Right lobe of liver (tissue), 6 donors: Measurements from ENCODE around the gene SLC35F4. TPM values are rescaled to one million over a fixed set of nuclear protein-coding genes. Genes with fewer than 3 reads are reported as not detected.
"Not testable (repeated sequence)": the region's sequence is repeated elsewhere in the genome, so short reads cannot be mapped to it uniquely, and the experiment has no call there.

Experiments
- ATAC-seq, 4 donors: fragments of 200-7000 bp; cut with Tn5 transposase; one replicate each; pipeline ENCODE4 v1.9.1; 2020; ENCODE audit warnings: mild to moderate bottlenecking in 4 of 4, moderate library complexity in 4 of 4
- DNase-seq, 3 donors: peaks; one replicate each; pipeline ENCODE4 v3.0.0-alpha.2; 2020
- H3K27ac ChIP-seq, 3 donors: fragments of 200-600 bp; one replicate each; pipeline ENCODE4 v1.8.0; 2022
- H3K27me3 ChIP-seq, 2 donors: fragments of 200-600 bp; one replicate each; pipeline ENCODE4 v1.8.0; 2022
- H3K36me3 ChIP-seq, 4 donors: fragments of 200-600 bp; sonication (generic) in 1 of 4; one replicate each; pipeline versions ENCODE4 v1.5.1 to v1.8.0; 2017 to 2022; ENCODE audit warnings: control low read depth in 1 of 4
- H3K4me1 ChIP-seq, 4 donors: fragments of 200-600 bp; sonication (generic) in 1 of 4; one replicate each; pipeline versions ENCODE4 v1.5.1 to v1.8.0; 2017 to 2022; ENCODE audit warnings: control low read depth in 1 of 4
- H3K4me3 ChIP-seq, 3 donors: fragments of 200-600 bp; one replicate each; pipeline ENCODE4 v1.8.0; 2022
- H3K9me3 ChIP-seq, 4 donors: fragments of 200-600 bp; sonication (generic) in 1 of 4; one replicate each; pipeline versions ENCODE4 v1.5.1 to v1.8.0; 2017 to 2022; ENCODE audit warnings: control low read depth in 1 of 4
- CTCF ChIP-seq, 4 donors: fragments of 200-600 bp in 3 of 4; fragments of 450-650 bp in 1 of 4; IDR thresholded peaks; one replicate each; pipeline versions ENCODE4 v1.5.1 to v1.8.0; 2016 to 2022; ENCODE audit warnings: antibody characterized with exemption in 4 of 4, mild to moderate bottlenecking in 2 of 4
- POLR2A ChIP-seq: fragments of 450-650 bp; IDR thresholded peaks from one replicate; pipeline ENCODE4 v1.6.1; 2017; ENCODE audit warnings: antibody characterized with exemption, mild to moderate bottlenecking
- WGBS: methylation state at CpG from one replicate; pipeline ENCODE4 v1.1.6; 2018; ENCODE audit warnings: low coverage, low lambda C conversion rate; ENCODE audit not compliant: insufficient coverage; ENCODE audit errors: missing lambda C conversion rate; 5-methylcytosine and 5-hydroxymethylcytosine counted together
- intact Hi-C, 2 donors: fragments of 100-400 bp; cut with DNase I; formaldehyde crosslinking; loops; one replicate each; pipeline versions ENCODE4 v1.11.2 to v1.14.1; 2022
- total RNA-seq, 6 experiments: library from RNA; depleted of rRNA in 2 of 6; stranded (reverse); fragments of >200 nt in 2 of 6; fragmentation: NEBNext Ultra II Directional in 3 of 6; extraction: Animal tissue kit (Norgen Biotek cat#: 25700) in 3 of 6; gene quantifications; one replicate each; pipeline versions ENCODE4 v1.1.0 to v1.2.4, GENCODE V29; 2016 to 2023
- donor health status: DM: no; HTN: yes; CAD: no.
- donor health status: DM: no; HTN: no; CAD: no.
- donor health status: DM: no; HTN: no; CAD: no.
- donor health status: DM: no; HTN: yes; CAD: no.
- donor health status: DM: no; HTN: yes; CAD: no.

Gene SLC35F4
- total RNA-seq, 6 experiments from 2014 or later, result not detected

DNA sequence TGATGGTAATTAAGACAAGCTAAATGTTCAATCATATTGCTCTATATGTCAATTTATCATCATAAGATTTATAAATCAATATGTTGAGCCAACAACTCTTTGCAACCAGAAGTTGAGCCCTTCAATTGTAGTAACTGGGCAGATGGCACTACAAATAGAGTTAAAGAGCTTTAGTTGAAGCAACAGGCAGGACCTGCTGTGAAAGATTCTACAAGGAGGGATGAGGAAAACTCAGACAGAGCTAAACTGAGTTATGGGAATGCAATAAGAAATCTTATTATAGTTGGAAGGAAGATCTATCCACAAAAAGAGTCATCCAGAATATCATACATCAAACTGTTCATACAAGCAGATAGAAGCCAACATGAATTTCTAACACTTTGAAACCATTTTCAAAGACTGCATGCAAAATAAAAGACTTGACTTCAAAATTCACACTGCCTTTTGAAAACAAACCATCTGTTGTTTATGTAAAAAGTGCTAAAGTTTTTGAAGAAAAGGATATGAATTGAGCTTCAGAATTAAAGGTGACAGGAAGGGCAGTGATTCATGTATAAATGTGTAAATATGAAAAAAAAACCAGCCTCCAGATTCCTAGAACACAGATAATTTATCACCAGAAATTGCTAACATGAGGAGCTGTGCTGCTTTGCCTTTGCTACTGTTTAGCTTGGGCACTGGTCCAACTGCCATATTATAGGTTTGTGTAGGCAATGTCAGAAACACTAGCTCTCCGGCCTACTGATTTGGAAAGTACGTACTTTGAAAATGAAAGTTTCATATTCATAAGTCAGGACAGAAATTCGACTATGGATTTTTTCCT, 133.2 kb downstream of the SLC35F4 start:
- no peak overlapping the region for H3K27ac ChIP-seq

GRCh38 chr14:57729208-57730187, 136.4 kb downstream of the SLC35F4 start:
- 35% methylated on average over 5 of the region's 5 CpGs for WGBS
- Histone ChIP-seq H3K4me1 (no peaks in the 10 kb centered on the region), H3K9me3 (no peaks in the 10 kb centered on the region), H3K27me3 (no peaks in the 10 kb centered on the region), H3K4me3 (no peak overlapping the region), H3K36me3 (no peaks in the 10 kb centered on the region), H3K27ac (no peak overlapping the region)
- no peak for ATAC-seq
- no peak for DNase-seq
- TF ChIP-seq POLR2A, result no peak
- TF ChIP-seq CTCF (IDR thresholded peaks at IDR 0.05), result no peak
- intact Hi-C loops, result no loop called here

More for the DNA sequence above, 133.2 kb downstream of the SLC35F4 start:
- no peak for TF ChIP-seq CTCF (IDR thresholded peaks at IDR 0.05)
- no peak for TF ChIP-seq POLR2A
- WGBS, result 23% methylated on average over 3 of the region's 3 CpGs
- Histone ChIP-seq H3K27me3 (no peaks in the 10 kb centered on the region), H3K36me3 (no peaks in the 10 kb centered on the region), H3K4me1 (no peaks in the 10 kb centered on the region), H3K4me3 (no peak overlapping the region), H3K9me3 (no peaks in the 10 kb centered on the region)
- ATAC-seq (no peak), DNase-seq (no peak)
- intact Hi-C loops, result no loop called here

- Histone ChIP-seq H3K27ac (no peak overlapping the region), H3K9me3 (no peaks in the 10 kb centered on the region), H3K4me3 (no peak overlapping the region), H3K4me1 (no peaks in the 10 kb centered on the region), H3K27me3 (no peaks in the 10 kb centered on the region), H3K36me3 (no peaks in the 10 kb centered on the region)
- no peak for DNase-seq
- TF ChIP-seq CTCF (IDR thresholded peaks at IDR 0.05) (no peak), POLR2A (no peak)
- 17% methylated on average over 1 of the region's 2 CpGs for whole genome bisulfite sequencing
- no peak for ATAC-seq
- intact Hi-C loops, result no loop called here
Measured at GRCh38 chr14:57725399-57726077, 140.4 kb downstream of the SLC35F4 start.

GRCh38 chr14:57722141-57722540, 143.8 kb downstream of the SLC35F4 start:
- DNase-seq, H3K27ac ChIP-seq, H3K9me3 ChIP-seq, H3K36me3 ChIP-seq, H3K4me1 ChIP-seq, H3K27me3 ChIP-seq, ATAC-seq, H3K4me3 ChIP-seq, intact Hi-C loops: not testable (repeated sequence)
